Activated CD4-positive, alpha-beta T cell treated with anti-CD3 and anti-CD28 coated beads for 36 hours (primary cell): ENCODE results near the gene ARL15. TPM values are rescaled to one million over a fixed set of nuclear protein-coding genes. Genes with fewer than 3 reads are reported as not detected.
"Not testable (repeated sequence)": the region's sequence is repeated elsewhere in the genome, so short reads cannot be mapped to it uniquely, and the experiment has no call there.

Experiments
- ATAC-seq: fragments of 200-7000 bp; cut with Tn5 transposase; one replicate; pipeline ENCODE4 v1.10.0; 2021; ENCODE audit warnings: mild to moderate bottlenecking, moderate library complexity
- CTCF ChIA-PET: fragments of 350-600 bp; sonication (Branson Sonifier 250); formaldehyde crosslinking; loops from one replicate; lab custom pipeline; 2021; ENCODE audit warnings: antibody characterized with exemption; lab: Charles Lee
- POLR2A ChIA-PET: fragments of 350-600 bp; sonication (Branson Sonifier 250); formaldehyde crosslinking; loops from one replicate; lab custom pipeline; 2021; ENCODE audit warnings: antibody characterized with exemption, inconsistent platforms; lab: Charles Lee
- DNase-seq: peaks from one replicate; pipeline ENCODE4 v3.0.0-alpha.2; 2020
- H3K27ac Mint-ChIP-seq: one replicate; pipeline ENCODE4 v1.8.0; 2021; ENCODE audit warnings: mixed read lengths
- H3K27me3 Mint-ChIP-seq: one replicate; pipeline ENCODE4 v1.8.0; 2021; ENCODE audit warnings: mixed read lengths
- H3K36me3 Mint-ChIP-seq: one replicate; pipeline ENCODE4 v1.8.0; 2021; ENCODE audit warnings: low read depth, mixed read lengths
- H3K4me1 Mint-ChIP-seq: one replicate; pipeline ENCODE4 v1.8.0; 2021; ENCODE audit warnings: mixed read lengths
- H3K4me3 Mint-ChIP-seq: one replicate; pipeline ENCODE4 v1.8.0; 2021; ENCODE audit warnings: mild to moderate bottlenecking, moderate library complexity, mixed read lengths
- H3K9me3 Mint-ChIP-seq: one replicate; pipeline ENCODE4 v1.8.0; 2021; ENCODE audit warnings: low read depth, mixed read lengths
- intact Hi-C, 2 experiments: fragments of 100-400 bp; cut with DNase I in 1 of 2; cut with micrococcal nuclease in 1 of 2; formaldehyde crosslinking; loops; one replicate each; pipeline versions ENCODE4 v1.14.2 to v1.15.1; 2022 to 2024; cut with DNase I, micrococcal nuclease
- total RNA-seq, 2 experiments: library from RNA; stranded (reverse); gene quantifications; one replicate each; pipeline ENCODE4 v1.2.3, GENCODE V29; 2021

ARL15 gene
- total RNA-seq, 2 experiments from 2014 or later = 5.4 to 6.7 TPM

DNA sequence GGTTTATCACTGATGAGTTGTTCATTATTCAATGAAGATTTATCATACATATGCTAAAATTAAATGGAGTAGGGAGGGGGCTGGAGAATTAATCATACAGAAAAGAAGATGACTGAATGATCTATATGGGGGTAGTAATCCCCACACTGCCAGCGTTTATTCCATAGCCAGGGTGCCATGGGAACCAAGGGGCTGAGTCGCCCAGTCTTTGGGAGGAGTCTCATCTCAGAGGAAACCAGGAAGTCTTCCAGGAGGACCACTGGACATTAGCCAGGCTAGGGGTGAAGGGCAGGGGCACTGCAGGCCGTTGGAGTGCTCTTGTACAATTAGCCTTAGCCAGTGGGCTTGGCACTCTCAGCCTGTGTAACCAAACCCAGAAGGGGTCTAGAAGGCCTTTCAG is 226.5 kb downstream of the ARL15 start:
- intact Hi-C loops = no loop called here
- ChIA-PET POLR2A (no interaction called here), CTCF (no interaction called here)
- no peaks in the 10 kb centered on the region for H3K4me1 Mint-ChIP-seq
- DNase-seq (no peak), ATAC-seq (no peak)
- no peaks in the 10 kb centered on the region for H3K9me3 Mint-ChIP-seq
- no peak overlapping the region for H3K4me3 Mint-ChIP-seq
- no peak overlapping the region for H3K27ac Mint-ChIP-seq
- H3K27me3 Mint-ChIP-seq = no peaks in the 10 kb centered on the region
- H3K36me3 Mint-ChIP-seq = peaks cover 7% of the 10 kb centered on the region

DNA sequence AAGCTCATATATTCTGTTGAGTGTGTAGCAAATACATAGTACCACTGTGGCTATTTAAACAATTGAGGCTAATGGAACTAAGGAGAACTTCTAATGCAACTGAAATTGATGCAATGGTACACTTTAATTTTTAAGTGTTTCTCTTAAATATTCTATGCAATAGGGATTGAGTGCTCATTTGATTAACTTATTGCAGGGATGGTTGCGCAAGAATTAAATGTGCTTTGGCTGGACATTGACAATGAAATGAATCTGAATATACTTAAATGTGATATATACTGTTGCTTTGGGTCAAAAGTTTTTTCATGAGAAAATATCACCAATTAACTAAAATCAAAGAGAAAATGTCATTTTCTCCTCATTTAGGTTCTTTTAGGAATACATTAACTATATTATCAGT is 227.1 kb downstream of the ARL15 start:
- CTCF ChIA-PET = no interaction called here
- ATAC-seq (no peak), DNase-seq (no peak)
- Mint-ChIP-seq H3K9me3 (no peaks in the 10 kb centered on the region), H3K27me3 (no peaks in the 10 kb centered on the region), H3K36me3 (peaks cover 7% of the 10 kb centered on the region), H3K27ac (no peak overlapping the region), H3K4me1 (no peaks in the 10 kb centered on the region), H3K4me3 (no peak overlapping the region)
- POLR2A ChIA-PET = no interaction called here
- intact Hi-C loops = no loop called here

DNA sequence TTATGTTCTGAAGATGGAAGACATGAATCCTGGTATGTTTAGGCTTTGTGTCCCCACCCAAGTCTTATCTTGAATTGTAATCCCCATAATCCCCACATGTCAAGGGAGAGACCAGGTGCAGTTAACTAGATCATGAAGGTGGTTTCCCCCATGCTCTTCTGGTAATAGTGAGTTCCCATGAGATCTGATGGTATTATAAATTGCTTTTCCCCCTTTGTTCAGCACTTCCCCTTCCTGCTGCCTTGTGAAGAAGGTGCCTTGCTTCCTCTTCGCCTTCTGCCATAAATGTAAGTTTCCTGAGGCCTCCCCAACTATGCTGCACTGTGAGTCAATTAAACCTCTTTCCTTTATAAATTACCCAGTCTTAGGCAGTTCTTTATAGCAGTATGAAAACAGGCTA is 229.0 kb downstream of the ARL15 start:
- H3K27me3 Mint-ChIP-seq = no peaks in the 10 kb centered on the region
- no peaks in the 10 kb centered on the region for H3K9me3 Mint-ChIP-seq
- H3K4me3 Mint-ChIP-seq = no peak overlapping the region
- POLR2A ChIA-PET = no interaction called here
- H3K4me1 Mint-ChIP-seq = no peaks in the 10 kb centered on the region
- intact Hi-C loops = no loop called here
- ATAC-seq (no peak), DNase-seq (no peak)
- H3K36me3 Mint-ChIP-seq = peaks cover 7% of the 10 kb centered on the region
- no peak overlapping the region for H3K27ac Mint-ChIP-seq
- CTCF ChIA-PET = no interaction called here

DNA sequence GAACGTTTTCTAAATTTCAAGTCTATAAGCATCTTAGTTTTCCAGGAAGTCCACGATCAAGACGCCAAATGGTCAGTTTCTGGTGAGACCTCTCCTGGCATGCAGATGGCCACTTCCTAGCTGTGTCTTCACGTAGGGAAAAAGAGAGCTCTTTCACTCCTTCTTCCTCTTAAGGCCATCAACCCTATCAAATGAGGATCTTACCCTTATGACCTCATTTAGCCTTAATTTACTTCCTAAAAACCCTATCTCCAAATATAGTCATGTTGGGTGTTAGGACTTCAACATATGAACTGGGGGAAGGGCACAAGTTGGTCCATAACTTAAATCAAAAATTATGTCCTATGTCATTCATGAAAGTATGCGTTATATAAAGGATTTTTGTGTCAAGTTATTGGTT is 229.5 kb downstream of the ARL15 start:
- no peaks in the 10 kb centered on the region for H3K9me3 Mint-ChIP-seq
- ChIA-PET POLR2A (no interaction called here), CTCF (no interaction called here)
- H3K27me3 Mint-ChIP-seq = no peaks in the 10 kb centered on the region
- no peak overlapping the region for H3K4me3 Mint-ChIP-seq
- no peak overlapping the region for H3K27ac Mint-ChIP-seq
- H3K36me3 Mint-ChIP-seq = peaks cover 7% of the 10 kb centered on the region
- ATAC-seq (no peak), DNase-seq (no peak)
- intact Hi-C loops = no loop called here
- H3K4me1 Mint-ChIP-seq = no peaks in the 10 kb centered on the region

DNA sequence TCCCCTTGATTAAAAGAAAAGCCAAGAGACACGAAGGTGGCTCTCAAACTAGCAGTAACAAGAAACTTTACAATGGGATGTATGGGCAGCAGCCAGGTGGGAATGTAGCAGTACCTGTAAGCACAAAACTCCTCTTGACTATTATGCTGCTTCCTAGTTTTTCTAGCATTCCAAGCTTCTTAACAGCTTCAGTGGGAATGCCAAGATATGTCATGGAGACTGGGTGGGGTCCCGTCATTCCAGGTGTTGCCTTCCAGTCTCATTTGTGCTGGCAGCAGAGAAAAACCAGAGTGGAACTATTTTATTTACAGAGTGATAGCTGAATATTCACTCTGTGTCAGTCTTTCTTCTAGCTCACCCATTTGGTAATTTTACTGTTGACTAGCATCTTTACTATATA is 236.6 kb downstream of the ARL15 start:
- intact Hi-C loops = no loop called here
- Mint-ChIP-seq H3K27me3 (no peaks in the 10 kb centered on the region), H3K4me1 (no peaks in the 10 kb centered on the region), H3K4me3 (no peak overlapping the region), H3K27ac (no peak overlapping the region), H3K9me3 (no peaks in the 10 kb centered on the region), H3K36me3 (no peaks in the 10 kb centered on the region)
- no peak for DNase-seq
- ChIA-PET POLR2A (no interaction called here), CTCF (interaction anchor here (0.7 kb wide), 1 partner anchor 142 kb away, joined by 3 read pairs; no protein-coding TSS in a partner anchor)
- ATAC-seq = no peak

DNA sequence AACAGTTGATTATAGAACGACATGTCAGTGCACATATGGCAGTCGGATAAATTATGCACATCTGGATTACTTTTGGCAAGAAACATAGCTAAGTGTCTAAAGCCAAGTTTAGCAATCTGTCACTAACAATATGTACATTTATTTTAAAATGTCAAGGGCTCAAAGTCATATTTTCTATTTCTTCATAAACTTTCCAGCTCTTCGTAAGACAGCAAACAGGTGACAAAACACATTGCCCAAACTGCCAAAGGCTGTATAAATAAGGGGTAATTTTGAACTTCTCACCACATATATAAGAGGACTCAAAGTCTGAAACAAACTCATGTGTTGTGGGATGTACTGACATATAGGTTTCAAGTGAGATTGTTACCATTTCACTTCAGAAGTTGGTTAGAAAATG is 237.2 kb downstream of the ARL15 start:
- CTCF ChIA-PET = no interaction called here
- intact Hi-C loops = no loop called here
- H3K36me3 Mint-ChIP-seq = no peaks in the 10 kb centered on the region
- no peaks in the 10 kb centered on the region for H3K27me3 Mint-ChIP-seq
- no peak overlapping the region for H3K27ac Mint-ChIP-seq
- no peaks in the 10 kb centered on the region for H3K9me3 Mint-ChIP-seq
- POLR2A ChIA-PET = no interaction called here
- ATAC-seq = no peak
- H3K4me3 Mint-ChIP-seq = no peak overlapping the region
- H3K4me1 Mint-ChIP-seq = no peaks in the 10 kb centered on the region
- DNase-seq = no peak

DNA sequence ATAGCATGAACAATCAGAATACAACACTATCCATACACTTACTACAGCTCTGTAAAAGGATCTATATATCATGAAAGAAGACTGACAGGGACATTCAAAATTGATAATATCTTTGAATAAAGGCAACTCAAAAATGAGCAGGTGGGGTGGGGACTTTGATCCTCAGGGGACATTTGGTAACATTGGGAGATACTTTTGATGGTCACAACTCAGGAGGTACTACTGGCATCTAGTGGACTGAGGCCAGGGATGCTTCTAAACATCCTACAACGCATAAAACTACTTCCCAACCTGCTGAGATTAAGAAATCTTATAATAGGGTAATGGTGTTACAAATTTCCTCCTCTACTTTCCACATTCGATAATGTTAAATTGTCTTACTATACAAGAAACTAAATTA is 243.9 kb downstream of the ARL15 start:
- no peak overlapping the region for H3K4me3 Mint-ChIP-seq
- intact Hi-C loops = no loop called here
- ChIA-PET POLR2A (no interaction called here), CTCF (no interaction called here)
- no peak overlapping the region for H3K27ac Mint-ChIP-seq
- H3K36me3 Mint-ChIP-seq = no peaks in the 10 kb centered on the region
- ATAC-seq = no peak
- no peak for DNase-seq
- H3K4me1 Mint-ChIP-seq = no peaks in the 10 kb centered on the region
- no peaks in the 10 kb centered on the region for H3K27me3 Mint-ChIP-seq
- H3K9me3 Mint-ChIP-seq = no peaks in the 10 kb centered on the region

DNA sequence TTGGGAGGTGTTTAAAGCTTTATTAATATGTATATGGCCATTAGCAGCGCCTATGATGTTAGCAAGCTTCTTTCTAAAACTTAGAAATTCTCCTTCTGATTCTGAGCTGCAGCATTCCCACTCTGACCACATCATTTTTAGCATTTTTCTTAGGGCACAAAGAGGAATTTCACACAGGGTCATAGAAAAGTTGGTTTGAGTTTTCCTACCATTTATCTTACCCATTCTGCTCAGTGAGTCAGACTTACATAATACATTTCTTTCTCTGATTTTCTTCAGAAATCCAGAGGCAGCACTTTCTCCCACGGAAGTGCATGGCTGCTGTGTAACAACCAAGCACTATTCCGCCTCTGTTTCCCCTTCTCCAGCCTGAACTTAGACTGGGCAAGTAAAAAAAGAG is 246.6 kb downstream of the ARL15 start:
- no peak for ATAC-seq
- Mint-ChIP-seq H3K9me3 (no peaks in the 10 kb centered on the region), H3K27ac (no peak overlapping the region), H3K36me3 (peaks cover 2% of the 10 kb centered on the region), H3K4me1 (no peaks in the 10 kb centered on the region), H3K27me3 (no peaks in the 10 kb centered on the region), H3K4me3 (no peak overlapping the region)
- POLR2A ChIA-PET = no interaction called here
- CTCF ChIA-PET = interaction anchor here (0.6 kb wide), 1 partner anchor 717 kb away, joined by 3 read pairs; no protein-coding TSS in a partner anchor
- DNase-seq = no peak
- intact Hi-C loops = no loop called here

DNA sequence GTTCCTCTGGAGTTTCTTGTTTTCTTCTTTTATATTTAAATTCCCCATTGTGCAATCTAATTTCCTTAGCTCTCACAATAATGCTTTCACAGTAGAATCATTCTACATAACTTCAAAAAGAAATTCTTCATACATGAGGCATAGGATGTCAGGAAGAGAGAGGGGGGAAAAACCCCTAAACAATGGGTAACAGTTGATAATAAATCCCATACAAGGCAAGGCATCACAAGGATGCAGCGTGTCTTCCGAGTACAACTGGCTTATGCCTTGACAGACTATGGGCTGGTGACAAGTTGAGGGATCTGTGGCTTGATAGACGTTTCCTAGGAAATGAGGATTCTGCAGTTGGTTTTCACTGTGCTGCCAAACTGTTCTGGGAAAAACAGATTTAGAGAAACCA is 247.4 kb downstream of the ARL15 start:
- H3K9me3 Mint-ChIP-seq = no peaks in the 10 kb centered on the region
- intact Hi-C loops = no loop called here
- ChIA-PET POLR2A (no interaction called here), CTCF (no interaction called here)
- peaks cover 2% of the 10 kb centered on the region for H3K36me3 Mint-ChIP-seq
- H3K27me3 Mint-ChIP-seq = no peaks in the 10 kb centered on the region
- no peak overlapping the region for H3K4me3 Mint-ChIP-seq
- ATAC-seq = no peak
- H3K27ac Mint-ChIP-seq = no peak overlapping the region
- no peak for DNase-seq
- no peaks in the 10 kb centered on the region for H3K4me1 Mint-ChIP-seq

DNA sequence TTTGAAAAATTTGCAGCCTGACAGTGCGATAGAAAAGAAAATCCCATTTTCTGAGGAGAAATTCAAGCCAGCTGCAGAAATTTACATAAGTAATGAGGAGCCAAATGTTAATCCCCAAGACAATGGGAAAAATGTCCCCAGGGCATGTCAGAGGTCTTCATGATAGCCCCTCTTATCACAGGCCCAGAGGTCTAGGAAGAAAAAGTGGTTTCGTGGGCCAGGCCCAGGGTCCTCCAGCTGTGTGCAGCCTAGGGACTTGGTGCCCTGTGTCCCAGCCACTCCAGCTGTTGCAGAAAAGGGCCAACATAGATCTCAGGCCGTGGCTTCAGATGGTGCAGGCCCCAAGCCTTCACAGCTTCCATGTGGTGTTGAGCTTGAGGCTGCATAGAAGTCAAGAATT is 249.5 kb downstream of the ARL15 start:
- CTCF ChIA-PET, H3K27me3 Mint-ChIP-seq, ATAC-seq, POLR2A ChIA-PET, H3K36me3 Mint-ChIP-seq, DNase-seq, H3K4me1 Mint-ChIP-seq, intact Hi-C loops, H3K27ac Mint-ChIP-seq, H3K9me3 Mint-ChIP-seq, H3K4me3 Mint-ChIP-seq: not testable (repeated sequence)

DNA sequence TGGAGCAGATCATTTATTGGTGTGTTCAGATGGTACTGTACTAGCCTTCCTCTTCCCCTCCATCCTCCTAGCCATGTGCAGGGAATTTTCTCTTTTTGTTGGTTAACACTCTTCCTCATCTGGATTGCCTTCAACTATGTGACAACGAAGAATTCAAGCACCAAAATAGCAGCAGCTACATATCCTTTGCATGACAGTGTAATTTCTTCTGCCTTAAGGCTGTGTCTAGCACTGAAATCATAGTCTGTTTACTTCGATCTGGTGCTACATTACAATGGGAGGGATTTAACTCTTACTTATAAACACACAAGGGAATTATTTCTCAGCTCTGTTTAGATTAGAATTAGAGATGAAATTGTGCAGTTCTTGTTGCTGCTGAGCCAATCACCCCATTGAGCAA is 260.4 kb downstream of the ARL15 start:
- no peaks in the 10 kb centered on the region for H3K4me1 Mint-ChIP-seq
- POLR2A ChIA-PET = no interaction called here
- no peak overlapping the region for H3K4me3 Mint-ChIP-seq
- no peaks in the 10 kb centered on the region for H3K36me3 Mint-ChIP-seq
- ATAC-seq (no peak), DNase-seq (no peak)
- no peaks in the 10 kb centered on the region for H3K27me3 Mint-ChIP-seq
- intact Hi-C loops = no loop called here
- CTCF ChIA-PET = no interaction called here
- no peak overlapping the region for H3K27ac Mint-ChIP-seq
- no peaks in the 10 kb centered on the region for H3K9me3 Mint-ChIP-seq

DNA sequence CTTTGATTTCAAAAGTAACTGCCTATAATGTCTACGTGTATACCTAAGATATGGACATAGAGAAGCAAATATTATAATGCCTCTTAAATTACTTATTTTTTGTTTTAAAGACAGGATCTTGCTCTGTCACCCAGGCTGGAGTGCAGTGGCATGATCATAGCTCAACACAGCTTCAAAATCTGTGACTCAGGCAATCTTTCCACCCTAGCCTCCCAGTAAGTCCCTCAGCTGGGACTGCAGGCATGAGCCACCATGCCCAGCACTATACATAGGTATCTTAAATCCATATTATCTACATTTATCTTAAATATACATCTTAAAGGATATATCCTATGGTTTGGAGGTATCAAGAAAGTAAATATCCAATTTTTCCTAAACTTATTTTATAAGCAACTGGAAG is 261.2 kb downstream of the ARL15 start:
- Mint-ChIP-seq H3K9me3 (no peaks in the 10 kb centered on the region), H3K4me3 (no peak overlapping the region), H3K27ac (no peak overlapping the region), H3K4me1 (no peaks in the 10 kb centered on the region), H3K27me3 (no peaks in the 10 kb centered on the region), H3K36me3 (no peaks in the 10 kb centered on the region)
- ATAC-seq = no peak
- CTCF ChIA-PET = no interaction called here
- DNase-seq = no peak
- POLR2A ChIA-PET = no interaction called here
- intact Hi-C loops = no loop called here
